ENCODE measurements around the gene UQCR11. TPM values are rescaled to one million over a fixed set of nuclear protein-coding genes. Genes with fewer than 3 reads are reported as not detected.

Gene UQCR11
- total RNA-seq, 1 donor from 2014 or later = 41.8 TPM

- no peak for DNase-seq
Observed at GRCh38 chr19:1567116-1567847, 38.0 kb downstream of the UQCR11 start.

GRCh38 chr19:1566392-1567115, 38.7 kb downstream of the UQCR11 start:
- DNase-seq = peak; percentile 73

GRCh38 chr19:1563251-1563650, 42.0 kb downstream of the UQCR11 start:
- DNase-seq = no peak

GRCh38 chr19:1561236-1561842, 43.9 kb downstream of the UQCR11 start:
- DNase-seq = no peak

- DNase-seq = no peak
Observed at GRCh38 chr19:1560286-1560882, 44.9 kb downstream of the UQCR11 start.

GRCh38 chr19:1558552-1558951, 46.7 kb downstream of the UQCR11 start:
- DNase-seq = no peak

GRCh38 chr19:1556390-1557070, 48.7 kb downstream of the UQCR11 start:
- no peak for DNase-seq

GRCh38 chr19:1555487-1556389, 49.5 kb downstream of the UQCR11 start:
- DNase-seq = no peak

- no peak for DNase-seq
Observed at GRCh38 chr19:1554968-1555367, 50.3 kb downstream of the UQCR11 start.

GRCh38 chr19:1553415-1553814, 51.8 kb downstream of the UQCR11 start:
- DNase-seq = no peak

GRCh38 chr19:1551068-1552040, 53.9 kb downstream of the UQCR11 start:
- no peak for DNase-seq

GRCh38 chr19:1549332-1549945, 55.8 kb downstream of the UQCR11 start:
- DNase-seq = no peak

Small RNAs within 50 kb of the gene (small RNA-seq; reads per million reads assigned to genes)
- not detected for gene AC005943.2 (ENCODE audit: low replicate concordance)
- not detected for gene RN7SL477P (ENCODE audit: low replicate concordance)
- not detected for gene RNU6-1223P (ENCODE audit: low replicate concordance)

Other genes starting within 250 kb of the UQCR11 start
- 27.3 TPM for gene NDUFS7, start 221.6 kb downstream of the UQCR11 start, total RNA-seq
- gene GAMT, start 203.9 kb downstream of the UQCR11 start, total RNA-seq = 12.5 TPM
- 37.9 TPM for gene DAZAP1, start 197.9 kb downstream of the UQCR11 start, total RNA-seq
- 533 TPM for gene RPS15, start 167.1 kb downstream of the UQCR11 start, total RNA-seq
- gene APC2, start 155.3 kb downstream of the UQCR11 start, total RNA-seq = 0.59 TPM
- 11.6 TPM for gene C19orf25, start 126.2 kb downstream of the UQCR11 start, total RNA-seq
- 0.59 TPM for gene PCSK4, start 115.1 kb downstream of the UQCR11 start, total RNA-seq
- 7.5 TPM for gene REEP6, start 114.3 kb downstream of the UQCR11 start, total RNA-seq
- gene ADAMTSL5, start 92.4 kb downstream of the UQCR11 start, total RNA-seq = 3.1 TPM
- gene PLK5, start 81.4 kb downstream of the UQCR11 start, total RNA-seq = 0.10 TPM
- 19.3 TPM for gene MEX3D, start 37.1 kb downstream of the UQCR11 start, total RNA-seq
- gene MBD3, start 12.6 kb downstream of the UQCR11 start, total RNA-seq = 32.2 TPM
- 40.4 TPM for gene TCF3, start 47.2 kb upstream of the UQCR11 start, total RNA-seq
- not detected for gene ONECUT3, start 148.0 kb upstream of the UQCR11 start, total RNA-seq
- gene ATP8B3, start 206.8 kb upstream of the UQCR11 start, total RNA-seq = 0.99 TPM
- gene REXO1, start 243.0 kb upstream of the UQCR11 start, total RNA-seq = 12.3 TPM

All from skin of body (tissue), 3 donors.